Activated CD8-positive, alpha-beta memory T cell treated with anti-CD3 and anti-CD28 coated beads, Interleukin-2, amount 50 U/mL, for 48 hours (primary cell): ENCODE measurements around the gene BLOC1S6.

Experiments
- DNase-seq: peaks from one replicate; pipeline ENCODE4 v3.0.0-alpha.2; 2020

BLOC1S6 gene

DNA sequence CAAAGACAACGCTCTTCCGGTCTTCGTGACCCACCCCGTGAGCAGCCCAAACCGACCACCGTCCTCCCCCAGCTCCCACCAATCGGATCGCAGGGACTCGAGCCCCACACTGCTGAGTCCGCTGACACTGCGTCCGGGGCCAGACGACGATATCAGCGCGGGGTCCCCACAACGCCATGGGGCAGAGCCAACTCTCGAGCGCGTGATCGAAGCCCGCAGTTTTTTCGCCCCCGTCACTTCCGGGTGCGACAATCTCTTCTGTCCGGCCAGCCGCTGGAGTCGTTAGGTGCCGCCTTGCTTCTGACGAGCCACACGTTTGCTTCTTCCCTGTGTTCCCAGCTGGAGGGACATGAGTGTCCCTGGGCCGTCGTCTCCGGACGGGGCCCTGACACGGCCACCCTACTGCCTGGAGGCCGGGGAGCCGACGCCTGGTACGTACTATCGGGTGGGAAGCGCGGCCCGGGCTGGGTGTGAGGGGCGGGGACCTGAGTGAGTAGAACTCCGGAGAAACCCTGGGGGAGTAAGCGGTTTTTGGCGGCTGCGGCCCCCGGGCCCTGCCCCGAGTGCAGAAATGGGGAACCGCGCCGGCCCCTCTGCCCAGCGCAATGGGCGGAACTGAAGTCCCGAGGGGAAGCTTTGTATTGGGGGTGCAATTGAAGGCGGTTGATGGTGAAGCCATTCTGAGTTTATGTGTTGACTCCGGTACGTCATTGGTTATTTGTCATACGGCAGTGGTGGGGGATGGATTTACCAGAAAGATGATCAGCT, at the start of gene BLOC1S6:
Gene BLOC1S6, plus strand, starts transcription at position 285 of the 768 bp plus-strand sequence. Its CDS starts 65 bp downstream, at position 350.
- DNase-seq = peak; percentile 94

DNA sequence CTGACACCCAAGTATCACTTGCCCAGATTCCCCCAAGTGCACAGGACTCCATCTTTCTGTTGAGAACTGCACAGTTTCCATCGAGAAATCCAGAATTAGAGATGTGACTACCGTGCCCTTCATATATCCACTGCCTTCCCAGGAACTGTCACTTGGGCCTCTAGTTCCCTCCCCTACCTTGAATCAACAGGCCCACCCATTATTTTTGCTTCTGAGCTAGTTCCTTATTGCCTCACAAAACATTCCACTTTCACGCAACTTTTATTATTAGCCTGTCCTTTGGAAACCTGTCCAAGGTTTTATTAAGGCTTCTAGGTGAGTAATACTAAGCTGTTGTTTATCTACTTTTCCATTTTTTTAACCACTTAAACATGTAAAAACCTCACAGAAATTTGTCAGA, 47.5 kb upstream of the BLOC1S6 start:
- no peak for DNase-seq

DNA sequence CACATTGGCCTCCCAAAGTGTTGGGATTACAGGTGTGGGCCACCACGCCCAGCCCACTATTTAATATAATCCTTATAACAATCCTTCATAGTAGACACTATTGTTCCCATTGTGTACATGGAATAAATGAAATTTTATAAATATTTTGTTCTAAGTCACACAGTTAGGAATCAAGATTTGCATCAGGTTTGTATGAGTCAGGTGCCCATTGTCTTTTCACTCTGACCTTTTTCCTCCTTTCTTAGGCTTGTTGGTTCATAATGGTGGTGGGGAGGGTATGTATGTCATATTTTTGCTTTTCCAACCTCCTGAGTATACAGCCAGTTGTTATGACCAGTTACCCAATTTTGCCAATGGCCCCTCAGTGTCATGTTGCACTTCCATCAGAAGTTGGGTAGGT, 46.6 kb upstream of the BLOC1S6 start:
- no peak for DNase-seq

DNA sequence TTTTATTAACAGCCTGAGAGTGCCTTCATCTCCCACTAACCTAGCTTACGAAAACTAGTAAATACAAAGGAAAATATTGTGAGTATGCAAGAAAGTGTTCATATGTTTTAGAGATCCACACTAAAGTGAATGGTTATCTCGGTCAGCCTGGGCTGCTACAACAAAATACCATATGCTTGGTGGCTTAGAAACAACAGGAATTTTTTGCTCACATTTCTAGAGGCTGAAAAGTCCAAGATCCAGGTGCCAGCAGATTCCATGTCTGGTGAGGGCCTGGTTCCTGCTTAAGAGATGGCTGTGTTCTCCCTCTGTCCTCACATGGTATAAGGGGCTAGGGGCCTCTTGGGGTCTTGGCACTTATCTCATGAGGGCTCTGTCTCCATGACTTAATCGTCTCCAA, 44.1 kb upstream of the BLOC1S6 start:
- no peak for DNase-seq

DNA sequence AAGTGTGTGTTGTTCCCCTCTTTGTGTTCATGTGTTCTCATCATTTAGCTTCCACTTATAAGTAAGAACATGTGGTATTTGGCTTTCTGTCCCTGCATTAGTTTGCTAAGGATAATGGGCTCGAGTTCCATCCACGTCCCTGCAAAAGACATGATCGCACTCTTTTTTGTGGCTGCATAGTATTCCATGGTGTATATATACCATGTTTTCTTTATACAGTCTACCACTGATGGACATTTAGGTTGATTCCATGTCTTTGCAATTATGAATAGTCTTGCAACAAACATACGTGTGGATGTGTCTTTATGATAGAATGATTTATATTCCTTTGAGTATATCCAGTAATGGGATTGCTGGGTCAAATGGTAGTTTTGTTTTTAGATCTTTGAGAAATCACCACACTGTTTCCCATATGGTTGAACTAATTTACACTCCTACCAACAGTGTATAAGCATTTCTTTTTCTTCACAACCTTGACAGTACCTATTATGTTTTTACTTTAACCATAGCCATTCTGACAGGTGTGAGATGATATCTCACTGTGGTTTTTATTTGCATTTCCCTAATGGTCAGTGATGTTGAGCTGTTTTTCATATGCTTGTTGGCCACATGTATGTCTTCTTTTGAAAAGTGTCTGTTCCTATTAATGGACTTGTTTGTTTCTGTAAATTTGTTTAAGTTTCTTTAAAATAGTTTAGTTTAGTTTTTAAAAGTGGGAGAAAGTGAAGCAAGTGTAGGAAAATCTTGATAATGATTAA, 42.7 kb upstream of the BLOC1S6 start:
- no peak for DNase-seq

DNA sequence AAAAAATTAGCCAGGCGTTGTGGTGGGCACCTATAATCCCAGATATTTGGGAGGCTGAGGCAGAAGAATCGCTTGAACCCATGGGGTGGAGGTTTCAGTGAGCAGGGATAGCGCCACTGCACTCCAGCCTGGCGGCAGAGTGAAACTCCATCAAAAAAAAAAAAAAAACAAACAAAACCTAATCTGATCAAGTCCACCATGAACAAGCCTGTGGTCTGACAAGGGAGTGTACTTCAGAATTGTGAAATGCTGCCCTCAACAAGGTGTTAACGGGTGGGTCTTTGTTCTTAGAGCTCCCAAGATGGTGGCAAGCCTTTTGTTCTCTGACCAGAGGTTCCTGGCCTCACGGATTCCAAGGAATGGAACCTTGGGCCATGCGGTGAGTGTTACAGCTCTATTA, 40.4 kb upstream of the BLOC1S6 start:
- no peak for DNase-seq

DNA sequence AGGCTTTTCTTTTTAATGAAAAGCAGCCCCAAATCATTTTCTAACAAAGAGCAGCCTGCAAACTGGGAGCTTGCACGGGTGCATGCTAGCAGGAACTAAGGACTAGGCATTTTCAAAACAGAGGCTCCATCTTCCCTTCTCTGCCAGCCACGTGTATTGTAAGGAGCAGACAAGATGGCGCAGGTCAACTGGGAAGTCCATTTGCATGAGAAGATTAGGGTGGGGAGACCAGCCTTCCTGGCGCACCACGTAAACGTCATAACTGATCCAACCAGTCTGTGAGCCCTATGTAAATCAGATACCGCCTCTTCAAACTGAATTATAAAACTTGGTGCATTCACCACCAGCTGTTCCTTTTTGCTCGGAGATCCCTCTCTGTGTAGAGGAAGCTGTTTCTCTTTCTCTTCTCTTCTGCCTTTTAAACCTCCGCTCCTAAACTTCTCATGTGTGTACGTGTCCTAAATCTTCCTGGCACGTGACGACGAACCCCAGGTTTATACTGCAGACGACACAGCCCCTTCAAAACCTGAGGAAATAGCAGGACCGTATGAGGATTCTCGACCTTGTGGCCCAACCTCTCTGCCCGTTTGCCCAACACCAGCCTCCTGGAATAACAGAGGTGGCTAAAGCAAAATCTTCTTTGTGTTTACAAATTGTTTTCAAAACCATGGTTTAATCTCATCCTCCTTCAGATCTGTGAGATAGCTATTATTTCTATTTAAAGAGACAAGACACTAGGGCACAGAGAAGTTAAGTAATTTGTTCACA, 38.2 kb upstream of the BLOC1S6 start:
- no peak for DNase-seq

- DNase-seq = no peak
Observed at GRCh38 chr15:45549541-45550220, 37.5 kb upstream of the BLOC1S6 start.

DNA sequence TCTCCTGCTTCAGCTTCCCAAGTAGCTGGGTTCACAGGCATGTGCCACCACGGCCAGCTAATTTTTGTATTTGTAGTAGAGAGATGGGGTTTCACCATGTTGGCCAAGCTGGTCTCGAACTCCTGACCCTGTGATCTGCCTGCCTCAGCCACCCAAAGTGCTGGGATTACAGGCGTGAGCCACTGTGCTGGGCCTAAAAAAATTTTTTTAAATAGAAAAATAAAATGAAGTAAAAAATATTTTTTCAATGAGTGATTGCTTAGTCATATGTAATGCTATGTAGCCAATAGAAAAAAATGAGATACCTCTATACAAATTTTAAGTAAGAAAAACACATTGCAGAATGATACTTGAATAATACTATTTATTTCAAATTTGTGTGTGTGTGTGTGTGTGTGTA, 36.7 kb upstream of the BLOC1S6 start:
- no peak for DNase-seq

- DNase-seq = no peak
Observed at GRCh38 chr15:45551676-45552075, 35.5 kb upstream of the BLOC1S6 start.

- no peak for DNase-seq
Observed at GRCh38 chr15:45555934-45556608, 31.1 kb upstream of the BLOC1S6 start.

- DNase-seq = no peak
Observed at GRCh38 chr15:45572617-45573016, 14.6 kb upstream of the BLOC1S6 start.

GRCh38 chr15:45573961-45574629, 13.1 kb upstream of the BLOC1S6 start:
- peak; percentile 55 for DNase-seq

DNA sequence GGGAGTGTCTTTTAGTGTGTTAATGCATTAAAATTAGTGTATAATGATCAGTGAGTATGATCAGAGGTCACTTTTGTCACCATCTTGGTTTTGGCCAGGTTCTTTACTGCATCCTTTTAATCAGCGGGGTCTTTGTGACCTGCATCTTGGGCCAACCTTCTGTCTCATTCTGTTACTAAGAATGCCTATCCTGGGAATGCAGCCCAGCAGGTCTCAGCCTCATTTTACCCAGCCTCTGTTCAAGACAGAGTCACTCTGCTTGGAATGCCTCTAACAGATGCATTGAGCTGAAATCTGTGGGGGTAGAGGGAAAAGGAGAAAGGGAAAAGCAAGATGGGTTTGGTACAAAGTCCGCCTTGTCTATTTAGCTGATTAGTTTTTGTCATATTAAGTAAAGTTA, 5.3 kb upstream of the BLOC1S6 start:
- no peak for DNase-seq

- no peak for DNase-seq
Observed at GRCh38 chr15:45583731-45584639, 3.2 kb upstream of the BLOC1S6 start.

DNA sequence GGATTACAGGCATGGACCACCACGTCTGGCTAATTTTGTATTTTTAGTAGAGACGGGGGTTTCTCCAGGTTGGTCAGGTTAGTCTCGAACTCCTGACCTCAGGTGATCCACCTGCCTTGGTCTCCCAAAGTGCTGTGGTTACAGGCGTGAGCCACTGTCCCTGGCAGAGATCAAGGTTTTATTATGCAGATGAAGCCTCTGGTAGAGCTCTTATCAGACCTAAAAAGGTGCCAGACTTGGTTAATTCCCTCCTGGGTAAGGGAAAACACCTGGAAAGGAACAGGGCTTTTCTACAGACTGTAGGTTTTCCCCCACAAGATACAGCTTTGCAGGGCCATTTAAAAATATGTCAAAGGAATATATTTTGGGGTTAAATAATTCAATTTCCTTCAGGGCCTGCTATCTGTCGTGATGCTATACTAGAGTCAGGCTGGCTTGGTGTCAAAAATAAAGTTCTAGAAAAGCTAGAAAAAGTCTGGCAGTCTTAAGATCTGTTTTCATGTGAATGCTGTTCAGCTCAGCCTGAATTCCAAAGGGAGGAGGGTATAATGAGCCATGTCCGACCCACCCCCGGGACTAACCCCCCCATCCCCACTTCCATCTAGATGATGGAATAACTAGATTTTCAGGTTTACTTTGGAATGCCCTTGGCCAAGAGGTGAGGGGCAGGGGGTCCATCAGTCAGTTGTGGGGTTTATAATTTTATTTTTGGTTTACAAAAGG, 1.9 kb upstream of the BLOC1S6 start:
- DNase-seq = no peak

GRCh38 chr15:45586125-45586524, 1.1 kb upstream of the BLOC1S6 start:
- DNase-seq = no peak

GRCh38 chr15:45586601-45587094, 531 bp upstream of the BLOC1S6 start:
- DNase-seq = no peak

- no peak for DNase-seq
Observed at GRCh38 chr15:45587863-45588170, 638 bp downstream of the BLOC1S6 start.
